Adrenal gland (tissue), 5 donors: ENCODE data around the gene PDGFRB.

Experiments
- CTCF ChIP-seq, 6 experiments: fragments of 450-650 bp in 4 of 6; fragments of 200-600 bp in 2 of 6; sonication (generic) in 1 of 6; IDR thresholded peaks; 1 replicate in 5 of 6; 2 replicates in 1 of 6; pipeline versions ENCODE4 v1.5.1 to v1.8.0; 2016 to 2021; ENCODE audit warnings: antibody characterized with exemption in 6 of 6, mild to moderate bottlenecking in 2 of 6, moderate library complexity in 1 of 6
- POLR2A ChIP-seq, 2 donors: fragments of 450-650 bp; IDR thresholded peaks; one replicate each; pipeline ENCODE4 v1.6.1; 2017; ENCODE audit warnings: antibody characterized with exemption in 2 of 2, mild to moderate bottlenecking in 2 of 2, moderate library complexity in 1 of 2
- donor health status: DM: no; HTN: no; CAD: no.

- TF ChIP-seq CTCF (IDR thresholded peaks at IDR 0.05) (no peak), POLR2A (IDR thresholded peaks at IDR 0.05) (no peak)
Observed at GRCh38 chr5:150066436-150066835, 89.2 kb downstream of the PDGFRB start.
